K562 (cell line): ENCODE measurements around the gene EFS. TPM values are rescaled to one million over a fixed set of nuclear protein-coding genes. Genes with fewer than 3 reads are reported as not detected.
A peak's percentile ranks its signal among the peaks of the same experiment; 100 is the strongest.

Source experiments
- ARHGAP35 ChIP-seq: fragments of 450-650 bp; IDR thresholded peaks from 2 replicates; pipeline ENCODE4 v1.6.1; 2018; ENCODE audit not compliant: partially characterized antibody
- CTBP1 ChIP-seq: fragments of 450-650 bp; IDR thresholded peaks from 2 replicates; pipeline ENCODE4 v1.6.1; 2016; ENCODE audit warnings: borderline replicate concordance
- ELF1 ChIP-seq: fragments of 200-800 bp; sonication (Bioruptor generic); IDR thresholded peaks from 2 replicates; pipeline ENCODE4 v1.6.1; 2016; ENCODE audit warnings: missing genetic modification characterization, missing compliant biosample characterization
- MCM5 ChIP-seq: fragments of 450-650 bp; IDR thresholded peaks from 2 replicates; pipeline ENCODE4 v1.6.1; 2016; ENCODE audit warnings: low read depth
- MED1 ChIP-seq: sonication (generic); formaldehyde crosslinking; IDR thresholded peaks from 2 replicates; pipeline ENCODE4 v1.8.1; 2023; ENCODE audit warnings: missing genetic modification reagents, borderline replicate concordance
- PCBP1 ChIP-seq: fragments of 200-400 bp; formaldehyde crosslinking; IDR thresholded peaks from 2 replicates; pipeline ENCODE4 v1.6.1; 2018; ENCODE audit warnings: mild to moderate bottlenecking, low read depth, low read length; ENCODE audit not compliant: poor library complexity, severe bottlenecking
- POLR2AphosphoS5 ChIP-seq: IDR thresholded peaks from 2 replicates; pipeline ENCODE4 v1.6.1; 2011; ENCODE audit warnings: mild to moderate bottlenecking, low read depth, low read length, moderate library complexity; ENCODE audit not compliant: control insufficient read depth, insufficient read depth
- PTRF ChIP-seq: fragments of 450-650 bp; IDR thresholded peaks from 2 replicates; pipeline ENCODE4 v1.6.1; 2016; ENCODE audit warnings: mild to moderate bottlenecking, missing genetic modification characterization, missing compliant biosample characterization
- SIX5 ChIP-seq, 2 experiments: IDR thresholded peaks; 2 replicates each; pipeline ENCODE4 v1.6.1; 2011; ENCODE audit warnings: low read length in 2 of 2, borderline replicate concordance in 1 of 2, low read depth in 1 of 2, mild to moderate bottlenecking in 1 of 2, moderate library complexity in 1 of 2; ENCODE audit not compliant: insufficient read depth in 1 of 2
- SMARCC2 ChIP-seq: fragments of 450-650 bp; IDR thresholded peaks from 2 replicates; pipeline ENCODE4 v1.6.1; 2017; ENCODE audit warnings: antibody characterized with exemption, moderate library complexity, mild to moderate bottlenecking, low read depth
- ZFX ChIP-seq: sonication (generic); formaldehyde crosslinking; IDR thresholded peaks from 2 replicates; pipeline ENCODE4 v1.8.0; 2022; ENCODE audit warnings: mild to moderate bottlenecking, missing genetic modification reagents, moderate library complexity
- ZNF174 ChIP-seq: fragments of 250-450 bp; sonication (Bioruptor Pico); IDR thresholded peaks from 2 replicates; pipeline ENCODE4 v1.4.0; 2020; ENCODE audit warnings: mild to moderate bottlenecking
- polyA plus RNA-seq, 8 experiments: library from polyadenylated mRNA; depleted of rRNA in 4 of 8; stranded (reverse) in 5 of 8; unstranded in 3 of 8; fragments of >200 nt; fragmentation: Nextera tagmentation in 2 of 8; fragmentation: Illumina TruSeq in 1 of 8; extraction: Ambion mirVana in 2 of 8; extraction: Trizol in 1 of 8; gene quantifications; 2 replicates each; pipeline versions ENCODE4 v1.2.1 to v1.2.3, GENCODE V29; 2011 to 2014; ENCODE audit warnings: inconsistent platforms in 1 of 8, missing spikeins in 1 of 8
- total RNA-seq, 7 experiments: library from RNA; depleted of rRNA in 6 of 7; stranded (reverse); fragments of >200 nt in 6 of 7; fragmentation: Illumina TruSeq in 2 of 7; extraction: Trizol in 2 of 7; gene quantifications; 2 replicates each; pipeline versions ENCODE4 v1.2.1 to v1.2.3, GENCODE V29; 2011 to 2021; ENCODE audit warnings: low replicate concordance in 1 of 7
- TF ChIP-seq, protein P1 (sequence below): fragments of 200-800 bp; sonication (Bioruptor generic); IDR thresholded peaks from 2 replicates; pipeline ENCODE4 v1.6.1; 2017; ENCODE audit warnings: missing genetic modification characterization, missing compliant biosample characterization
- TF ChIP-seq, protein P2 (sequence below), 2 experiments: IDR thresholded peaks in 1 of 2; conservative IDR thresholded peaks in 1 of 2; 2 replicates each; pipeline ENCODE4 v1.6.1; 2016; ENCODE audit warnings: low read depth in 2 of 2, mild to moderate bottlenecking in 1 of 2, missing compliant biosample characterization in 1 of 2, missing genetic modification characterization in 1 of 2, moderate library complexity in 1 of 2
- TF ChIP-seq, protein P3 (sequence below): fragments of 250-450 bp; sonication (Bioruptor Pico); IDR thresholded peaks from 2 replicates; pipeline ENCODE4 v1.4.0; 2020
- TF ChIP-seq, protein P4 (sequence below): fragments of 150-350 bp; IDR thresholded peaks from 2 replicates; pipeline ENCODE4 v1.6.1; 2014; ENCODE audit warnings: low read depth, mild to moderate bottlenecking, low read length, borderline replicate concordance
- TF ChIP-seq, protein P5 (sequence below): sonication (generic); formaldehyde crosslinking; IDR thresholded peaks from 2 replicates; pipeline ENCODE4 v1.9.0; 2022; ENCODE audit warnings: mild to moderate bottlenecking, missing genetic modification reagents

Gene EFS
- total and polyA plus RNA-seq, 9 of the 15 experiments (the other 6 are each of a cell fraction or from before 2014, with no cell fraction given): 0.01 to 0.03 TPM; not detected in 7

DNA sequence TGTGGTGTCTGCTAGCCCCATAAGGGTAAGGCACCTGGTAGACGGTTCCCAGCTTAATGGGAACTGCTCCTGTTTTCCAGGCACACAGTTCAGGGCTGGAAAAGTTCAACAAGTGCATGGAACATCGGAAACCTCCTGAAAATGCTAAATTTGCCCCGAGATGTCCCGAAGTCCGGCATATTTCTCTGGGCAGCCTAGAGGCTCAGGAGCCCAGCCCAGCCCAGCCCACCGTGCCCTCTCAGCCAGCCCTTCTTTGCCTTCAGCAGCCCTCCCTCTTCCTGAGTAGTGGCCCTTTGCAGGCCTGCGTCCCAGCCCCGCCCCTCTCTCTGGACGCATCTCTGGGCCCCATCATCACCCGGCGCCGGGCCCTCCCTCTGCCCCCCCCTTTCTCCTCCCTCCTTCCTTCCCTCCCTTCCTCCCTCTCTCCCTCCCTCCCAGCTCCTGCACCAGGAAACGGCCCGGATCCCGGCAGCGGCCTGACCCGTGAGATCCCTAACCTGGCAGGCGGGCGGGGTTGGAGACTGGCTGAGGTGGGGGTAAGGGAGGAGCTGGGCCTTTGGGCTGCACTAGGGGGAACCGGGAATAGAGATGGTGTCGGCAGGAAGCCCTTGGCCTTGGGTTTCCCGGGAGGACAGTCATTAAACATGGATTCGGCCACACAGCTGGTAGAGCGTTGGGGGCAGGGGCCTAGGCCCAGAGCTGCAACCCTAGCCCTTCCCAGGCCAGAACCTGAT is 58.4 kb downstream of the EFS start, which contains the start of gene BCL2L2 (continued):
- TF ChIP-seq, protein P1, sequence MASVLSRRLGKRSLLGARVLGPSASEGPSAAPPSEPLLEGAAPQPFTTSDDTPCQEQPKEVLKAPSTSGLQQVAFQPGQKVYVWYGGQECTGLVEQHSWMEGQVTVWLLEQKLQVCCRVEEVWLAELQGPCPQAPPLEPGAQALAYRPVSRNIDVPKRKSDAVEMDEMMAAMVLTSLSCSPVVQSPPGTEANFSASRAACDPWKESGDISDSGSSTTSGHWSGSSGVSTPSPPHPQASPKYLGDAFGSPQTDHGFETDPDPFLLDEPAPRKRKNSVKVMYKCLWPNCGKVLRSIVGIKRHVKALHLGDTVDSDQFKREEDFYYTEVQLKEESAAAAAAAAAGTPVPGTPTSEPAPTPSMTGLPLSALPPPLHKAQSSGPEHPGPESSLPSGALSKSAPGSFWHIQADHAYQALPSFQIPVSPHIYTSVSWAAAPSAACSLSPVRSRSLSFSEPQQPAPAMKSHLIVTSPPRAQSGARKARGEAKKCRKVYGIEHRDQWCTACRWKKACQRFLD: no peak
- TF ChIP-seq, protein P2, sequence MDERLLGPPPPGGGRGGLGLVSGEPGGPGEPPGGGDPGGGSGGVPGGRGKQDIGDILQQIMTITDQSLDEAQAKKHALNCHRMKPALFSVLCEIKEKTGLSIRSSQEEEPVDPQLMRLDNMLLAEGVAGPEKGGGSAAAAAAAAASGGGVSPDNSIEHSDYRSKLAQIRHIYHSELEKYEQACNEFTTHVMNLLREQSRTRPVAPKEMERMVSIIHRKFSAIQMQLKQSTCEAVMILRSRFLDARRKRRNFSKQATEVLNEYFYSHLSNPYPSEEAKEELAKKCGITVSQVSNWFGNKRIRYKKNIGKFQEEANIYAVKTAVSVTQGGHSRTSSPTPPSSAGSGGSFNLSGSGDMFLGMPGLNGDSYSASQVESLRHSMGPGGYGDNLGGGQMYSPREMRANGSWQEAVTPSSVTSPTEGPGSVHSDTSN (CRISPR knock-in tag; IDR thresholded peaks at IDR 0.05; ENCODE audit: low read depth): no peak
- TF ChIP-seq, protein P2 (tag; conservative IDR thresholded peaks at IDR 0.05; ENCODE audit: low read depth): no peak
- TF ChIP-seq ZNF174 (CRISPR knock-in tag) (no peak), ELF1 (no peak), PTRF (no peak), PCBP1 (peak; percentile 97), CTBP1 (peak; percentile 55), POLR2AphosphoS5 (peak; percentile 80), MED1 (CRISPR knock-in tag) (no peak), SMARCC2 (0 out of 2 replicates have a peak, but pooled peaks have one; percentile 28), MCM5 (no peak), ZFX (CRISPR knock-in tag) (peak; percentile 94), SIX5 (IDR thresholded peaks at IDR 0.05; ENCODE audit: borderline replicate concordance in 1 of 2, insufficient read depth in 1 of 2, low read depth in 1 of 2, low read length in 2 of 2) (peak in 1 of 2 experiments; percentile 2; a peak in 1 of 4 replicates), ARHGAP35 (no peak)
- TF ChIP-seq, protein P3, sequence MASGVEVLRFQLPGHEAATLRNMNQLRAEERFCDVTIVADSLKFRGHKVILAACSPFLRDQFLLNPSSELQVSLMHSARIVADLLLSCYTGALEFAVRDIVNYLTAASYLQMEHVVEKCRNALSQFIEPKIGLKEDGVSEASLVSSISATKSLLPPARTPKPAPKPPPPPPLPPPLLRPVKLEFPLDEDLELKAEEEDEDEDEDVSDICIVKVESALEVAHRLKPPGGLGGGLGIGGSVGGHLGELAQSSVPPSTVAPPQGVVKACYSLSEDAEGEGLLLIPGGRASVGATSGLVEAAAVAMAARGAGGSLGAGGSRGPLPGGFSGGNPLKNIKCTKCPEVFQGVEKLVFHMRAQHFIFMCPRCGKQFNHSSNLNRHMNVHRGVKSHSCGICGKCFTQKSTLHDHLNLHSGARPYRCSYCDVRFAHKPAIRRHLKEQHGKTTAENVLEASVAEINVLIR (CRISPR knock-in tag): peak; percentile 94
- TF ChIP-seq, protein P4, sequence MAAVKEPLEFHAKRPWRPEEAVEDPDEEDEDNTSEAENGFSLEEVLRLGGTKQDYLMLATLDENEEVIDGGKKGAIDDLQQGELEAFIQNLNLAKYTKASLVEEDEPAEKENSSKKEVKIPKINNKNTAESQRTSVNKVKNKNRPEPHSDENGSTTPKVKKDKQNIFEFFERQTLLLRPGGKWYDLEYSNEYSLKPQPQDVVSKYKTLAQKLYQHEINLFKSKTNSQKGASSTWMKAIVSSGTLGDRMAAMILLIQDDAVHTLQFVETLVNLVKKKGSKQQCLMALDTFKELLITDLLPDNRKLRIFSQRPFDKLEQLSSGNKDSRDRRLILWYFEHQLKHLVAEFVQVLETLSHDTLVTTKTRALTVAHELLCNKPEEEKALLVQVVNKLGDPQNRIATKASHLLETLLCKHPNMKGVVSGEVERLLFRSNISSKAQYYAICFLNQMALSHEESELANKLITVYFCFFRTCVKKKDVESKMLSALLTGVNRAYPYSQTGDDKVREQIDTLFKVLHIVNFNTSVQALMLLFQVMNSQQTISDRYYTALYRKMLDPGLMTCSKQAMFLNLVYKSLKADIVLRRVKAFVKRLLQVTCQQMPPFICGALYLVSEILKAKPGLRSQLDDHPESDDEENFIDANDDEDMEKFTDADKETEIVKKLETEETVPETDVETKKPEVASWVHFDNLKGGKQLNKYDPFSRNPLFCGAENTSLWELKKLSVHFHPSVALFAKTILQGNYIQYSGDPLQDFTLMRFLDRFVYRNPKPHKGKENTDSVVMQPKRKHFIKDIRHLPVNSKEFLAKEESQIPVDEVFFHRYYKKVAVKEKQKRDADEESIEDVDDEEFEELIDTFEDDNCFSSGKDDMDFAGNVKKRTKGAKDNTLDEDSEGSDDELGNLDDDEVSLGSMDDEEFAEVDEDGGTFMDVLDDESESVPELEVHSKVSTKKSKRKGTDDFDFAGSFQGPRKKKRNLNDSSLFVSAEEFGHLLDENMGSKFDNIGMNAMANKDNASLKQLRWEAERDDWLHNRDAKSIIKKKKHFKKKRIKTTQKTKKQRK: no peak
- TF ChIP-seq, protein P5, sequence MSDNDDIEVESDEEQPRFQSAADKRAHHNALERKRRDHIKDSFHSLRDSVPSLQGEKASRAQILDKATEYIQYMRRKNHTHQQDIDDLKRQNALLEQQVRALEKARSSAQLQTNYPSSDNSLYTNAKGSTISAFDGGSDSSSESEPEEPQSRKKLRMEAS: peak; percentile 57; the same call in 1 of the 2 replicates
